Measurements from ENCODE around the gene SCIMP.
A peak's percentile ranks its signal among the peaks of the same experiment; 100 is the strongest.
"Not testable (repeated sequence)": the region's sequence is repeated elsewhere in the genome, so short reads cannot be mapped to it uniquely, and the experiment has no call there.

SCIMP gene

DNA sequence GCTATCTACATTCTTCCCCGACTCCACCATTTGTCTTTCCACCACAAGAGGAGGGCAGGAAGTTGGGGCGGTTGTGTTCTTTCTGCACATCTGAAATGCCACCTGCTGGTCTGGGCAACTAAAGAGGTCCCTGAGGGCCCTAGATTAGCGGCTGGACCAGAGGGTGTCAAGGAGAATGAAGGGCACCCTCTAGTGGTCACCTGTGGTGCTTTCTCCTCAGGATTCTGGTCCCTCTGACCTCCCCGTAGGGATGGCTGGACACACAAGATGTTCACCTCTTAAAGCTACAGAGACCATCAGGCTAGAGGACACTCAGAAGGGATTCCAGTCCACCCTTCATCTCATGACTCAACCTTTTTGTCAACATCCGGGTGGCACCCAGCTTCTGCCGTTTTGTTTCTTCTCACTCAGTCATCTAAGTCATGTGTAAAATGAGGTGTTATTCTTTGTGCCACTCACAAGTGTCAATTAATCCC is 2.9 kb upstream of the SCIMP start:
- DNase-seq (ENCODE audit: low read depth), result no peak

DNA sequence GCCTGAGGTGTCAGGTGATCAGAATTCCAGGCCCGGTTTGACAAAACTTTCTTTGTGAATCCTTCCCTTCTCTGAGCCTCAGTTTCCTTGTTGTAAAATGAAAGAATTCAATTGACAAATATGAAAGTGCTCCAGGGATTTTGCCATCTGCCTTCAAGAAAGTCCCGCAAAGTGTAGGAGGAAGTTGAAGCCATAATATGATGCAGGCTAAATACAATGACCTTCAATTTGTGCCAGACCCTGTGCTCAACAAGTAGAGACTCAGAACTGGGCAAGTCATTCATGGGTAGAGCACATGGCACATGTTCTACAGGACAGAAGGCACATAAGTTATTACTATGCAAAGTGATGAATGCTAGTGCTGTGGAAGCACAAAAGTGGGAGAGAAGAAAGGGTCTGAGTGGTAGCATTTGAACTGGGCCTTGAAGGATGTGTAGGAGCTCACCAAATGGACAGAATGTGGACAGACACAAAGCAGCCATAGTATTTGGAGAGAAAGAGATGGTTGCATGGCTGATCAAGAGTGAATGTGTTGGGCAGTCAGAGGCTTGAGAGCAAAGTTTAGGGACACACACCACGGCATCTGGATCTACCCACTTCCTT is 2.4 kb upstream of the SCIMP start:
- no peak for DNase-seq (ENCODE audit: low read depth)

DNA sequence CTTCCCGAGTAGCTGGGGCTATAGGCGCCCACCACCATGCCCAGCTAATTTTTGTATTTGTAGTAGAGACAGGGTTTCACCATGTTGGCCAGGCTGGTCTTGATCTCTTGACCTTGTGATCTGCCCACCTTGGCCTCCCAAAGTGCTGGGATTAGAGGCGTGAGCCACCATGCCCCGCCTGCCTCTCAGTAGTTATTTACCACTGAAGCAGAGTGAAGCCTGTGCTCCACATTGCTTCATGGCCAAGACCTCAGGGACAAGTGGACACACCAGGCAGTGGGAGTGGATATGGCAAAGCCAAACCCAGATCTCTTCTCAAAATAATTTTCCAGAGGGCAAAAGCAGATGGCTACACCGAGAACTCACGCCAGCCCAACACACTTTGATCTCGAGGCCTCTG is 1.2 kb downstream of the SCIMP start:
- not testable (repeated sequence) for DNase-seq (ENCODE audit: low read depth)

DNA sequence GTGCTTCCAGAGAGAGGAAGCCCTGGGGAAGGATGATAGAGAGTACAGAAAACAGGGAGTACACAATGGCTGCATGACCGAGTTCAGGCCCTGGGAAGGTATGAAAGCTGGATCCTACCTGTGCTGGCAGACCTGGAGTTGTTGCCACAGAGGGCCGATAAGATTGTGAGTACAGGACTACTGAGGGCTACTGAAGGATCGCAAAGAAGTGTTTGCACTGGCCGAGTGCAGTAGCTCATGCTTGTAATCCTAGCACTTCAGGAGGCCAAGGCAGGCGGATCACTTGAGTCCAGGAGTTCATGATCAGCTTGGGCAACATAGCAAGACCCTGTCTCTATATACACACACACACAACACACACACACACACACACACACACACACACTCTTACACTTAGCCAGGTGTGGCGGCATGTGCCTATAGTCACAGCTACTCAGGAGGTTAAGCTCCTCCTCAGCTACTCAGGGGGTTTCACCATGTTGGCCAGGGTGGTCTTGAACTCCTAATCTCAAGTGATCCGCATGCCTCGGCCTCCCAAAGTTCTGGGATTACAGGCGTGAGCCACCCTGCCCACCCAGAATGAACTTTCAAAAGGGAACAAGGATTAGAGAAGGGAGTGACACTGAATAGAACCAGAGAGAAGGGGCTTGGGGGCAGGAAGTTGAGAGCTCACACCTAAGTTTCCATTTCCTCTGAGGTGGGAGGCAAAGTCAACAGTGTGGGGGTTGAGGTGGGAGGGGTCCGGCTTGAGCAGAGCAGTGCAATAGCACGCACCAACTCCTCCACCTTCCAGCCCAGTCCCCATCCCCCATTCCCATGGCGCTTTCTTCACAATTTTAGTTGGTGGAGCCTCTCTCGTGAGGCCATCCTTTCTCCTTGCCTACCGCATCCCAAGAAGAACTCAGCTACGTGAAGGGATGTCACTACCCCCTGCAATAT is 7.5 kb downstream of the SCIMP start:
- DNase-seq (ENCODE audit: low read depth), result no peak

DNA sequence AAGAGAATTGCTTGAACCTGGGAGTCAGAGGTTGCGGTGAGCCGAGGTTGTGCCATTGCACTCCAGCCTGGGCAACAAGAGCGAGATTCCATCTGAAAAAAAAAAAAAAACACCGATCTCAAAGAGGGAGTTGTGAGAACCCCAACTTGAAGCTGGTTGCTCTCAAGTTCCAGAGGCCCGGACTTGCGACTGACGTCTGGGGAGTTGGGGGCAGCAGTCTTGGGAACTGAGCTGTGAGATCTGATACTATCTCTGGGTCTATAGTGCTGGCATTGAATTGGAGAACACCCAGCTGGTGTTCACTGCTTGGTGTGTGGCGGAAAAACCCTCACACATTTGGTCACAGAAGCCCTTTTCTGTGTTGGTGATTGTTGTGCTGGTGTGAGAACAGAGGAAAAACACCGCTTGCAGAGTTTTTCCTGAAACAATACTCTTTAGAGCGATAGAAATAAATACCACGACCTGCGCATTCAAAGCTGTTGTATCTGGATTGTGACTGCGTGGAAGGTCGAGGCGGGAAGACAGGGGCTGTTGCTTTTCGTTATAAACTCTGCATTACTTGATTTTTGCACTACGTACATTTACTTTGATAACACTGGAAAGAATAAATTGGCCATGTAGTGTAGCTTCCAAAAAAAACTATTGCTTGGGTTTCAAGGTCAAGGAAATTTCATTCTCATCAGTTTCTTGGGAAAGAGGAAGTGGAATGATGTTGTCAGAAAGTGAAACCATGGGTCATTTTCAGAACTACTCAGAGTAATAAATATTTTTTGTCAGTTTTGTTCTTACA is 8.8 kb downstream of the SCIMP start:
- DNase-seq (ENCODE audit: low read depth), result no peak

DNA sequence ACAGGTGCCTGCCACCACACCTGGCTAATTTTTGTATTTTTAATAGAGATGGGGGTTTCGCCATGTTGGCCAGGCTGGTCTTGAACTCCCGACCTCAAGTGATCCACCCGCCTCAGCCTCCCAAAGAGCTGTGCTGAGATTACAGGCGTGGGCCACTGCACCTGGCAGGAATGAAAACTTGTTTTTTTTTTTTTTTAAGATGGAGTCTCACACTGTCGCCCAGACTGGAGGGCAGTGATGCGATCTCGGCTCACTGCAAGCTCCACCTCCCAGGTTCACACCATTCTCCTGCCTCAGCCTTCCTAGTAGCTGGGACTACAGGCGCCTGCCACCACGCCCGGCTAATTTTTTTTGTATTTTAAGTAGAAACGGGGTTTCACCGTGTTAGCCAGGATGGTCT is 12.7 kb downstream of the SCIMP start:
- DNase-seq (ENCODE audit: low read depth), result not testable (repeated sequence)

DNA sequence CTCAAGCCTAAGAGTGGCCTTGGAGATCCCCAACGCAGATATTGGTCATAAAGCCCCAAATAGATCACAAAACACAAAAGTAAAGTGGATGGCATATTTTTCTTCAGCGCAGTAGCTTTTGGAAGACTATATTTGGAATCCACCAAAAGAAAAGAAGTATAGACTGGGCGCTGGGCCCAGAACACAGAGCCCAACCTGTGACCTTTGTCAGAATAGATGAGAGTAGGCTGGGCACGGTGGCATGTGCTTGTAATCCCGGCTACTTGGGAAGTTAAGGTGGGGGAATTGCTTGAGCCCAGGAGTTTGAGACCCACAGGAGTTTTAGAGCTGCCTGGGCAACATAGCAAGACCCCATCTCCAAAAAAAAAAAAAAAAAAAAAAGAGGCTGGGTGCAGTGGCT is 14.6 kb downstream of the SCIMP start:
- no peak for DNase-seq (ENCODE audit: low read depth)

DNA sequence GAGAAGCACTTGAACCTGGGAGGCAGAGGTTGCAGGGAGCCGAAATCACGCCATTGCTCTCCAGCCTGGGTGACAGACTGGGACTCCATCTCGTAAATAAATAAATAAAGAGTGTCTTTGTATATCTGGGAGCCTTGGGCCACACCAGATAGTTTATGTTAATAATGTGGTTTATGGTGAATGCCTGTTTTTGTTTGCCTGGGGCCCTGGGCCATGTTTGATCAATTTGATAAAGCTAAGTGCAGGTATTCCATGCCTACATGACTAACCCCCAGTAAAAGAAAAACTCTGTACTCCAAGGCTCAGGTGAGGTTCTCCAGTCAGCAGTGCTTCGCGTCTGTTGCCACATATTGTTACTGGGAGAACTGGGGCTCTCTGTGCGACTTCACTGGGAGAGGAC is 15.1 kb downstream of the SCIMP start:
- no peak for DNase-seq (ENCODE audit: low read depth)

DNA sequence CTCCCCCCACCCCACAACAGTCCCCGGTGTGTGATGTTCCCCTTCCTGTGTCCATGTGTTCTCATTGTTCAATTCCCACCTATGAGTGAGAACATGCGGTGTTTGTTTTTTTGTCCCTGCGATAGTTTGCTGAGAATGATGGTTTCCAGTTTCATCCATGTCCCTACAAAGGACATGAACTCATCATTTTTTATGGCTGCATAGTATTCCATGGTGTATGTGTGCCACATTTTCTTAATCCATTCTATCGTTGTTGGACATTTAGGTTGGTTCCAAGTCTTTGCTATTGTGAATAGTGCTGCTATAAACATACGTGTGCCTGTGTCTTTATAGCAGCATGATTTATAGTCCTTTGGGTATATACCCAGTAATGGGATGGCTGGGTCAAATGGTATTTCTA is 17.1 kb downstream of the SCIMP start:
- not testable (repeated sequence) for DNase-seq (ENCODE audit: low read depth)

DNA sequence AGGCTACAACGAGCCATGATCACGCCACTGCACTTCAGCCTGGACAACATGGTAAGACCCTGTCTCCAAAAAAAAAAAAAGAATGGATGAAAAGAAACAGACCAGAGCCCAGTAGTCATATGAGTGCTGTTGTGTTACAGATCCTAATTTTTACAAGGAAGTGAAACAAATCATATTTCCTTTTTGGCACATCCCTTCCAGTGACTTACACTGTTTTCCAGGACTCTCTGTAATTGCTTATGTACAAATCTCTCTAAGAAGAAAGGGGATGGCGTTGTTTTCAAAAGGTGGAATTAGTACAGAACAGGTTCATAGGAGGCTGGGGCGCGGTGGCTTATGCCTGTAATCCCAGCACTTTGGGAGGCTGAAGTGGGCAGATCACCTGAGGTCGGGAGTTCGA is 23.2 kb downstream of the SCIMP start:
- DNase-seq (ENCODE audit: low read depth), result no peak

DNA sequence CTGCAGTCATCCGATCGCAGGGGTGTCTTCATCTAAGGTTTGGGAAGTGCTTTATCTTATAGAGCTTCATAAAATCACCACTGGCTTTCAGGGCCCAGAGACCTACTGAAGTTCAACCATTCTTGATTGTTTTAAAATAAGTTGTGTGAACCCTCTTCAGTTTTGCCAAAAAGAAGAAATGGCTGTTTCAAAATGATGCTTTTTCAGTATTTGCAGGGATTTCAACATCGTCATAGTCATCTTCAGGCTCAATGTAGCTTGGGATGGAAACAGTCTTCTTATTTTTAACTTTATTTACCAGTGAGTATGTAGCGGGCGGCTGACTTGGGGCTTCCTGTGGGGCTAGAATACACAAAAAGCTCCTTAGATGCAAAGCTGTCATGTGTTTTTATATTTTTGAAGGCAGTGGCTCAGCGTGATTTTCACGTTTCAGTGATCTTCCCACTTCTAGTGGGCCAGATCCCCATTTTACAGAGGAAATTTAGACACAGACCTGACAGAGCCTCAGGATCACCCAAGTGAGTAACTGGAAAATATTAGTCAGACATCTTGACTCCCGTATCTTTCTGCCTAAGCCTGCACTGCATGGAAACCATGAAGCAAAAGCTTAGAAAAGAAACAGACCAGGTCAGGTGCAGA is 23.9 kb downstream of the SCIMP start:
- DNase-seq (ENCODE audit: low read depth), result no peak

DNA sequence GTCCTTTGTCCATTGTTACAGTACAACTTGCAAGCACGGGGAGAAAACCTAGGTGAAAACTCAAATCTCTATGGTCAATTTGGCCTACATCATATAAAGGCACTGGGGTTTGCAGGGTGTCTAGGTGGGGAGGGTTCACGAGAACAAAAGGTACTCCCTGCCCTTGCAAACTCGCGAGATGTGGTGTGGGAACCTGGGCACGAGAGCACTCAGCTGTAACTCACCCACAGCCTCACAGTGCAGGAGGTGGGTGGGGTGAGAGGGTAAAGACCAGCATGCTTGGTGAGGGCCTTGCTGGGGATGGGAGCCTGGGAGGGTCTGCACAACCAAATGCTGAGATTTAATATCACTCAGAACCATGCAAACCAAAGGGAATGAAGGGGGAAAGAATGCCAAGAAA is 24.6 kb downstream of the SCIMP start:
- DNase-seq (ENCODE audit: low read depth), result no peak

DNA sequence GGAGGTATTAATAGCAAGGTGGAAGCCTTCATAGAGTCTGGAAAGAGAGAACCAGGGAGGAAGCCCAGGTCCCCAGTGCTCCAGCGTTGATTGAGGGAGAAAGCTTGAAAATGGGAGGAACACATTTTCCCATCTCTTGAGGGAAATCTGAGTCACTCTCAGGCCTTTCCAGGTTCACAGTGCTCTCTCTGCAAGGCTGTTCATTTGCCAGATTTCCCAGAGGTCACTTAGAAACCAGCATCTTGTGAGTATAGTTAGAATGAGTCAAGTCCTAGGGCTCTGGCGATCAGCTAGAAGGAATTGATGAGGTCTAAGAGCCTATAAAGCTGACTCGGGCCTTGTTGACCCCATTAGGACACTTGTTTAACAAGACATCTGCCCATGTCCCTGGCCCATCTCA is 25.3 kb downstream of the SCIMP start:
- no peak for DNase-seq (ENCODE audit: low read depth)

DNA sequence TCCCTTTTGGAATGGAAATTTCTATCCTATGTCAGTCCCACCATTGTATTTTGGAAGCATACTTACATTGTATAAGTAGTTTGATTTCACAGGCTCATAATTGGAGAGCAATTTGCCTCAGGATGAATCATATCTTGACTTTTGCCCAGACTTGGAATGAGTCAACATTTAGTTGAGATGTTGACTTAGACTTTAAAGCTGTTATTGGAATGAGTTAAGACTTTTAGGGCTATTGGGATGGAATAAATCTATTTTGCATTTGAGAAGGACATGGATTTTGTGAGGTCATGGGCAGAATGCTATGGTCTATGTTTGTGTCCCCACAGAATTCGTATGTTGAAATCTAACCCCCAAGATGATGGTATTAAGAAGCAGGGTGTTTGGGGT is 30.8 kb downstream of the SCIMP start:
- DNase-seq (ENCODE audit: low read depth), result no peak

DNA sequence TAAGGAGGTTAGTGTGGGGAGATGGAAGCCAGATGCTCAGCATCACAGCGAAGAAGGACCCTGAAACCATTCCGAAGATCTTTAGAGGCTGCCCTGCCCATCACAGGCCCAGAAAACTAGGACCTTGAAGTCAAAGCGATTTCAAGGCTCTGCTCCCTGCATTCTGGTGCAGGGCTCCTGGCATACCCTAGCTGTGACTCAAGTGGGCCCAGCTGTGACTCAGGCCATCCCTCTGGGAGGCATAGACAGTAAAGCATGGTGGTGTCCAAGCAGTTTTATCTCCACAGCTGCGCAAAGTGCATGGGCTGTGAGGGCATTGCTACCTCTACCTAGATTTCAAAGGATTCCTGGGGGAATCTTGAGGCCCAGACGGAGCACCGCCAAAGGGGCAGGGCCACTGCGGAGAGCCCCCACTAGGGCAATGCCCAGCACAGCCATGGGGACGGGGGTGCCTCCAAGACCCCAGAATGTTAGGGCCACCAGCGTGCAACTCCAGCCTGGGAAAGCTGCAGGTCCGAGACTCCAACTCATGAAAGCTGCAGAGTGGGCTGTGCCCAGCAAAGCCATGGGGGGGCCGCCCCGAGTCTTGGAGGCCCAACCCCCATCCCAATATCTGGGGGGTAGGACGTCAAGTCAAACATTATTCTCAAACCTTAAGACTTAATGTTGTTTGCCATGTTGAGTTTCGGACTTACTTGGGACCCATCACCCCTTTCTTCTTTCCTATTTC is 31.3 kb downstream of the SCIMP start:
- DNase-seq (ENCODE audit: low read depth), result no peak

DNA sequence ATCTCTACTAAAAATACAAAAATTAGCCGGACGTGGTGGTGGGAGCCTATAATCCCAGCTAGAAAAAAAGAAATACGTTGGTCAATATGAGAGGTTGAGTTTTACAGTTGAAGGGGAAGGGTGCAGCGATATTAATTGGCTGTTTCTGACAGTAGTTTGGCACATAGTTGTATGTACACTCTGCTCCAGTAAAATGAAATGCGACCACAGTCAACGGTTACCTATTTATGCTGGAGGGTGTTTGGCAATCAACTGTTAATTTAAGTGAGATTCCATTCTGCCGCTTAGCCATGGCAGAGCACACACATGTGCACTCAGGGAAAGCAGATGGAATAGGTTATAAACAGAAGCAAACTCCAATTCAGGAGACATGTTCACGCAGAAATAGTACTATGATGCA is 33.6 kb downstream of the SCIMP start:
- no peak for DNase-seq (ENCODE audit: low read depth)

DNA sequence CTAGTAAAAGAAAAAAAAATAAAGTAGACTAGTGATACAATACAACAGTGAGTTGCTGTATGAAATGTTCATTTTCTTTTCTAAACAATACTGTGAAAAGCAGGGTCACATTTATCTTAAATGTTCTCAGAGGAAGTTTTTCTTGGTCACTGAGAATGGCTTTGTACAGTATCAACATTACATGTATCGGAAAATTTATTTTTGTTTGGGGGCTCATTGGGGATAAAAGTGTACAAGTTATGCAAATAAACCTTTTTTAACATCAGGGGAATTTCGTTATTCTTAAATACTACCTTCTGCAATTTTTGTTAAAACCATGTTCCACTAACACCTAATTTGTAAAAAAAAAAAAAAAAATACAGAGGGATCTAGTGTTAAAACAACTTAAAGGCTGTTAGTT is 34.3 kb downstream of the SCIMP start:
- DNase-seq (ENCODE audit: low read depth), result no peak

DNA sequence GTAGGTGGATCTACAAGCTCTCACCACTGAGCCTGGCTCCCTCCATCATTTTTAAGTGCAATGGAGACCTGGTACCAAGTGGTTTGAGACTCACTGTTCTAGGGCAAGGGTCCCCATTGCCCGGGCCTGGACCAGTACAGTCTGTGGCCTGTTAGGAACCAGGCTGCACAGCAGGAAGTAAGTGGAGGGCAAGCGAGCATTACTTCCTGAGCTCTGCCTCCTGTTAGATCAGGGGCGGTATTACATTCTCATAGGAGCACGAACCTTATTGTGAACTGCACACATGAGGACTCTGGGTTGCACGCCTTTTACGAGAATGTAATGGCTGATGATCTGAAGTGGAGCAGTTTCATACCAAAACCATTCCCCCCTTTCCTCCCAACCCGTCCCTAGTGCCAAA is 36.2 kb downstream of the SCIMP start:
- no peak for DNase-seq (ENCODE audit: low read depth)

DNA sequence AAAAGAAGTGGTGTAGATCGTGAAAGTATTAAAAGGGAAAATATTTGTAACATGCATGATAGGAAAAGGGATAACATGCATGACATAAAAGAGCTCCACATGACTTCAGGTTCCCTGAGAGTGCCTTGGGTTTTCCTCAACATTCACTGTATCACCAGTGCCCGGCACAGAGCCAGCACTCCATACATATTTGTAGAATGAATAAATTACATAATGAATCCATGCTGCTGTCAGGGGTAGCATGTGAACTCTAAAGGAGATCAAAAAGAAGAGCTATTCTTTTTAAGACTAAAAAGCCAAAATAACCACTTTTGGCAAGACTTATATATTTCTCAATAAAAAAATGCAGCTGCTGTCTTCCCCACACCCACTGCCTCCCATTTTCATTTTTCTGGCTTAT is 40.3 kb downstream of the SCIMP start:
- DNase-seq (ENCODE audit: low read depth), result no peak

DNA sequence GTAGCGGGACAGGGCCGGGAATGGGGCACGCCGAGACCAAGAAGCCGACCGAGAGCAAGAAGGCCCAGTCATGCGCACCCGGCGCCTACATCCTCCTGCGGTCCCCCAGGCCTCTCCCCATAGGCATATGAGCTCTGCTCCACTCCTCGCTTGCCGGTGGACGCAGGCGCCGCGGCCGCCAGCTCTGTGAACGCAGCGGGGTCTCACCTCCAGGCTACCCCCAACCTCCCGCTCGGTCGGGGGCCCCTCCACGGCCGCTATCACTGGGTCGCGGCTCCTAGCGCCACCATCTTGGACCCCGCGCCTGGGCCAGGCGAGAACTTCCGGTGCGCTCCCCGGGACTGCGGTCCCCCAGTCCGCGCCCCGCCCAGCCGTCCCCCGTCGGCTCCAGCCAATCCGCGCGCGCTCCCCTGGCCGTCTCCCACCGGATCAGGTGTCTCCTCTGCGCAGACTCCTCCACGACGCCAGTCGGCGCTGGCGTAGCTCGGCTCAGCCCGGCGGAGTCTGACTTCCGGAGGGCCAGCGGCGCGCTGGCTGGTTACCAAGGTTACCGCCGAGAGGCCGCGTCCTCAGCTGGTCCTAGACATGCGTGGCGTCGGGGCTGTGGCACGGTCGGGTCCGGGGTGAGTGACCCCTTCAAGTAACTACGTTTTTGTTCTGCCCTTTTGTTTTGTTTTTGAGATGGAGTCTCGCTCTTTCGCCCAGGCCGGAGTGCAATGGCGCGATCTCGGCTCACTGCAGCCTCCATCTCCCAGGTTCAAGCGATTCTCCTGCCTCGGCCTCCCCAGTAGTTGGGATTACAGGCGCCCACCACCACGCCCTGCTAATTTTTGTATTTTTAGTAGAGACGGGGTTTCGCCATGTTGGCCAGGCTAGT is 42.9 kb downstream of the SCIMP start, which contains the start of gene ZNF594:
TSS of gene ZNF594 (minus strand) at position 328 of the 877 bp plus-strand sequence. CDS start 7,612 bp downstream, outside the sequence.
- DNase-seq (ENCODE audit: low read depth), result peak; percentile 96

Measured in activated T-cell treated with anti-CD3 and anti-CD28 coated beads for 1 hour (primary cell).